Measurements from ENCODE around the gene CADM1. TPM values are rescaled to one million over a fixed set of nuclear protein-coding genes. Genes with fewer than 3 reads are reported as not detected.

The CADM1 gene
- polyA plus RNA-seq, 1 donor: 161 TPM

DNA sequence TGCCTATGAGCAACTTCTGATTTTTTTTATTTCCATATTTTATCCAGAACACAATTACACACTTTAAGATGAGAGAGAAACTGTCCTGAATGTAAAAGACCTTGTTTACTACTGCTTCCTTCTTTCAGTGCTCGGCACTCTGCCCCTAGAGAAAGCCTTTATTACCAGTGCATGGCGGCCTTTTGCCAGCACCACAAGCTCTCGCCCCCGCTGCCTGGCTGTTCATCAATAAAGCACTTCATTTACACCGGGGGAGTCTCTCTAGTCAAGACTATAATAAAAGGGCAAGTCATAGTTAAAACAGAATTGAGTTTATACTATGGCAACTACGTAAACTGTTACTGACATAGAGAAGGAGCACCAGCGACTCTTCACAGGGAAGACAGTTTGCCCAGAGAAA lies 259.5 kb downstream of the CADM1 start:
- DNase-seq: no peak

DNA sequence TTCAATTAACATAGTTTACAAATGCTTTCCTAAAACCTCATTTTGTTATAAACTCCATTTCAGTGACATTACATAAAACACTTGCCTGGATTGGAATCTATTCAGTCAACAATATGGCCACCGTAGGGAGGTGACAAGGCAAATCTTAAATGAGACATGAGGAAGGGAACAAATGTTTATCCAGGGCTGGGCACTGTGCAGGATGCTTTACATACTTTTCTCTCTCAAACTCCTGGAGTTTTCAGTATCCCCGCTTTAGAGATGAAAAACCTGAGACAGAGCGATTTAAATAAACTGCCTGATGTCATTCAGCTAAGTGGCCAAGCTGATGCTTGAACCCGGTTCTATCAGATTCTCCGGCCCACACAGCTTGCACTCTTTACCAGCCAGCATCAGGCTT lies 259.9 kb downstream of the CADM1 start:
- DNase-seq: no peak

- no peak for DNase-seq
Measured at GRCh38 chr11:115242982-115243381, 261.2 kb downstream of the CADM1 start.

DNA sequence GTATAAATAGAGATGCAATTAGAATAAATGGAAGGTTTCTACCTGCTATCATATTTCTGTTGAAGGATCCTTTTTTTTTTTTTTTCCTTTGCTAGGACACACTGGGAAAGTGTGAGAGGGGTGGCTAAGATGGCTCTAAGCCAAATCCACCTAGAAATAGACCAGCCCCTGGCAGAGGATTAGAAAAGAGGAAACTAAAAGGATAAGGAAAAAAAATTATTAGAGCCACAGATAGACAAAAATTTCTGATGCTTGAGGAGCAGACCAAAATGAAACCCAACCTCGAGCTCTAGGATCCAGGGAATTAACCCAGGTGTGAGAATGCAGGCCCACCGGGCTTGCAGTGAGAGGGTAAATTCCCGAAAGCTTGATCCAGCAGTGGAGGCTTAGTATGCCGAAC lies 262.3 kb downstream of the CADM1 start:
- no peak for DNase-seq

DNA sequence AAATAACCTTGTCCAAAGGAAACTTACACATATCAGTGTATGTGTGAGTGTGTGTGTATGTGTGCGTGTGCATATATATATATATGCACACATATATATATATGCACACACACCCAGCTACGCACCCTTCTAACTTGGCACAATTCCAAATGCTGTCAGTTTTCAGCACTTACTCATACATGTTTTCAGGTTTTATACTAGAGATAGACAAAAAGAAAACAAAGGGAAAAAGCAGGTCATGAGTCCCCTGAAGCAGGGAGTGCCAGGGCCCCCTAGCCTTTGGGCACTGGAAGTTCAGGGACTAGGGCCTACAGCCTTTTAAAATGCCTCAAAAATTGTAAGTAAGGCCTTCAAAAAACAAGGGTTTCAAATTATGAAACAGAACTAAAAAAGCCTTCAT lies 265.4 kb downstream of the CADM1 start:
- DNase-seq: no peak

DNA sequence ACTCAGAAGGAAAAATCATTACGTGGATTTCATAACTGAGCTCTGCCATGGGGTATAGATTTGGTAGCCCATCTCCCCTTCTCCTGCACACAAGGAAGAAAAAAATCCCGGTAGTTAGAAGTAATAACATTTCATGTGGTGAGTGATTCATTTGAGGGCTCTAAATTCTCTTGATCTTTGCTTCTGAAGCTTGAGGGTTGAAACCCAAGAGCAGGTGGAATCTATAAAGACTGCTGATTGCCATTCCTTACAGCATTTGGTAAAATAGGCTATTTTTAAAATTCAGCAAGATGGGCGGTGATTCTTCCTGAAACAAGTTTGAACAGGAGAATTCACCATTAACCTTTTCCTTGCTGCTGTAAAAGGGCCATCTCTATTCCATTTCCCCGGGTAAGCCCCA lies 266.1 kb downstream of the CADM1 start:
- no peak for DNase-seq

DNA sequence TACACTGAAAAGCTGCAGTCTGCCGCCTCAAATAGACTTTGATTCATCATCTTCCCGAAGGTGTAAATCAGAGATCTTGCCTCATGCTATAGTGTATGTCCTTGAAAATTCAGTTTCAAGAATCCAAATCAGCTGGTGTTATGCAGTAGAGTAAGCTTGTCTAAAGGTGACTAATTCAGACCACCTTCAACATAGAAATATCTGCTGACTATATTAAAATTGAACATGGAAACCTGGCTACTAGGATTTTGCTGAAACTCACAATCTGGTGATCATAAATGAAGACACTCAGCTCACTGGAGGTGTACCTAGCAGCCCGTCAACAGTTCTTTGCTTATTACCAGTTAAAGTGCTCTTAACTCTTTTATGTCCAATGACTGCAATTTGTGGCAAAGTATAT lies 266.6 kb downstream of the CADM1 start:
- DNase-seq: no peak

GRCh38 chr11:115234794-115235193 lies 269.4 kb downstream of the CADM1 start:
- no peak for DNase-seq

GRCh38 chr11:115226556-115226955 lies 277.7 kb downstream of the CADM1 start:
- DNase-seq: no peak

GRCh38 chr11:115224551-115224950 lies 279.7 kb downstream of the CADM1 start:
- DNase-seq: no peak

DNA sequence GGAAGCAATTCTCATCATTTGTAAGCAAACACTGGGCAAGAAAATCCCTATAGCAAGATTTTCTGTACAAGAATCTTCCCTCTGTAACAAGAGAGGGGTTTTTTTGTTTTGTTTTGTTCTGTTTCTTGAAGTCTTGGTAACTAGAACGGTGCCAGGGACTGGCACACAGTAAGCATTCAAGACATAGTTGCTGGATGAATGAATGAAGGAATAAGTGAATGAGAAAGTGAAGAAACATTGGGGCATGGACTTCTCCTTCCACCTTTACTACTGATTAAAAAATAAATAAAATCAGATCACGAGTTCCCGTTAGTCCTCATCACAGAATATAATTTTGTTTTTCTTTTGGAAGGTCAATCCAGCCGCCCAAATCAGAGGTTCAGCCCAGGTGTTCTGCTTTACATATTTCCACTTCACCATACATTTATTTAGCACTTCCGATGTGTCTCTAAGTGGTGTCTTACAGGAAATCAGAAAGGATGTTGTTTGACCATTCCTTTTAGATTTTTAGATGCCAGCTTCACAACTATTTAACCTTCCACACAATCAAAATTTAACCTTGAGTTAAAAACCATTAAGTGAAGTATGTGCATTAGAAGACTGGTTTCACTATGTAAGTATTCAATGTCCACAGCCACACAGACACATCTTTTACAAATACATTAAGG lies 281.2 kb downstream of the CADM1 start:
- DNase-seq: no peak

DNA sequence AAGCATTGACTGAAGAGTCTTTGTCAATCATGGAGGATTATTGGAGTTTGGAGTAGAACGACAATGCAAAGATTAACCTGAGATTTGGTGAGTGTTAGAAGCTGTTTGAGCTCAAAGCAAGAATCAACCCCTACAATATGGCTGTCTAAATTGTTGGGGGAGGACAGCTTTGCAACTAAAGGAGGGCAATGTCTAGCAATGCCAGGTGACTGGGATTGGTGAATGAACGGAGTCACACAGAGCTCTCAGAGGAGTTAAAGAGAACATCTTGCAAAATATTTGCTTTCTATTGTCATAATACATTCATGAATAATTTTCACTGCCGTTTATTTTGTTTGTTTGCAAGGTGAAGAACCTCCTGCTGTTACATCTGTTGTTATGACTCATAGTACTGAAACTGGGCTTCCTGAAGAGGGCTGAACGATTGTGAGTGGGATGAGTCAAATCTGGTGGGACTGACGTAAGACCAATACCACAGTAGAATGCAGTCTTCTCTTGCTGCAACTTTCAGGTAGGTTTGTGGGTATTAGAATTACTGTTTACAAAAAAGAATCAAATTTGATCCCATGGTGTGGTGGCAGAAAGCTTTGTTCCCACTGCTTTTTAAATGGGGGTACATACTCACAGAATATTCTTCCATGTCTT lies 281.9 kb downstream of the CADM1 start:
- DNase-seq: no peak

GRCh38 chr11:115221461-115222069 lies 282.6 kb downstream of the CADM1 start:
- no peak for DNase-seq

- no peak for DNase-seq
Measured at GRCh38 chr11:115220911-115221310, 283.3 kb downstream of the CADM1 start.

- no peak for DNase-seq
Measured at GRCh38 chr11:115220423-115220822, 283.8 kb downstream of the CADM1 start.

DNA sequence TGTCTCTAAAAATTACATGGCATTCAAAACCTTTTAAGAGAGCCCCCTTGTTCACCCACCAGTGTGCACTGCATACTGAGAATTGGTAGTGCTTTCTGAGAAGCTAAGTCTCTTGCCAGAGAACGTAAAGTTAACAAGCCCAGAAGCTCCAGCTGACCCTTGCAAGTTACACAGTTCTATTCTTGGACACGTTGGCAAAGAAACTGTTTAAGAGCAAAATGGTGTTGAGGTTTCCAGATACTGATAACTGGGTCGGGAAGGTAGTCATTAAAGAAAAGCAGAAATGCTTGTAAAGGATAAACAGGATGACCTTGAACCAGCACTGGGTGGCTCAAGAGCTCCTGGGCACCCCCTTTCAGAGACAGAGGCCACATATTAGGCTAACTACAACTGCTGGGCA lies 284.8 kb downstream of the CADM1 start:
- no peak for DNase-seq

- no peak for DNase-seq
Measured at GRCh38 chr11:115217726-115218311, 286.4 kb downstream of the CADM1 start.

GRCh38 chr11:115215694-115216617 lies 288.3 kb downstream of the CADM1 start:
- DNase-seq: no peak

- DNase-seq: no peak
Measured at GRCh38 chr11:115214644-115215234, 289.5 kb downstream of the CADM1 start.

DNA sequence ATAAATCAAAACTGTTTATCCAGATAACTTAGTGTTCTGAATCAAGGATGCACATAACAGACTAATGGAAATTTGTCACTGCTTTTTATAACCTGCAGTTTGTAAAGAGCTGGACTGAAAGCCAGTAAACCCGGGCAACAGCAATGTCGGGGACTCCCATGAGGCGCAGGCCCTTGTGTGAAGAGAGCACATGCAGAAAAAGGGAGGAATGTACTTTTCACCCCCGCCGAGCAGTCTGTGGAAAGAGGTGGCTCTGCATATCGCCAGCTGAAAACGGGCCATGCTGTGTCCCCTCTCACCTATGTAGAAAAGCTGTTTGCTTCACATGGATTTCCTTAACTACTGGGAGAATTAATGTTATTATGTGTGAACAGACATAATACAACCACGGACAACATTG lies 291.2 kb downstream of the CADM1 start:
- no peak for DNase-seq

DNA sequence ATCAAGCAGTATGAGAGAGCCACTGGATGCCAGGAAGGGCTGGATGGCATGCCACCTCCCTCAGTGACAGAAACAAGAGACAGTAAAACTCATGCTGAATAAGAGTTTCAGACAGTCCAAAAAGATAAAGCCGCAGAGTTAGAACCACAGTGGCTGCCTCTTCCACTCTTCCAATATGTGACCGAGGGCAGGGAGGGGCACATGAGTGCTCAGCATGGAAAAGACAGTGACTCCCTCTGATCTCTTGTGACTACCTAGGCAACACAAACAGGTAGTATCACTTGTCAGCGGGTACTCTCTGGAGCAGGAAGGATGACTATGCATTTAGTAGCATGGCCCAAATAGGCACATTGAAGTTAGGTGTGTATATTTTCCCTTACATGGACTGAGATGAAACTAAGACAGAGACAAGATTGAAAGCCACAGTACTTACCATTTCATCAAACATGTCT lies 295.4 kb downstream of the CADM1 start:
- DNase-seq: no peak

DNA sequence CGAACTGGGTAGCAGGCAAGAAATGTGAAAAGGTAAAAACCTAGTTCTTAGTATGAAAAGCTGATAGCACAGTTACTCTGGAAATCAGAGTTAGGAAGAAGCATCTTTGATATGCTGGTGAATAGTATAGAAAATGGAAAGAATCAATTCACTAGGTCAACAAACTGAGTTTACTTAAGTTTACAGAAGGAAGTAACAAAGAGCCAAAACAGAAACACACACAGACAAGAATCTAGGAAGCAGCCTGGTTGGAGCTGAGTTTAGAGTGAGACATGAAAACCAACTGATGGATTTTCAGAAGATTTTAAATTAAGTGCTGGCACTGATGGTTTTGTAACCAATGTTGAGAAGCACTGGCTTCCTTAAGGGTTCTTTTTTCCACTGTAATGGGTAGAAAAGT lies 296.3 kb downstream of the CADM1 start:
- no peak for DNase-seq

Data from left kidney (tissue), 2 donors.